DMS153 (cell line): ENCODE results near the gene RBM44.
A peak's percentile ranks its signal among the peaks of the same experiment; 100 is the strongest.
"Not testable (repeated sequence)": the region's sequence is repeated elsewhere in the genome, so short reads cannot be mapped to it uniquely, and the experiment has no call there.

Experiments used
- DNase-seq: peaks from one replicate; lab custom pipeline; 2025; lab: John Stamatoyannopoulos, UW

Gene RBM44

GRCh38 chr2:237848940-237849339 lies 50.4 kb downstream of the RBM44 start:
- not testable (repeated sequence) for DNase-seq

GRCh38 chr2:237854295-237854694 lies 55.7 kb downstream of the RBM44 start:
- no peak for DNase-seq

- no peak for DNase-seq
Observed at GRCh38 chr2:237857791-237858190, 59.2 kb downstream of the RBM44 start.

- peak; percentile 65 for DNase-seq
Observed at GRCh38 chr2:237858294-237859081, 59.9 kb downstream of the RBM44 start.

- no peak for DNase-seq
Observed at GRCh38 chr2:237859082-237859433, 60.5 kb downstream of the RBM44 start.

GRCh38 chr2:237859533-237860272 lies 61.1 kb downstream of the RBM44 start, which contains the start of gene RAMP1:
Gene RAMP1 (plus strand): TSS chr2:237859623. CDS start chr2:237859676, 53 bp downstream.
- DNase-seq = no peak

- no peak for DNase-seq
Observed at GRCh38 chr2:237860273-237860935, 61.8 kb downstream of the RBM44 start.

- no peak for DNase-seq
Observed at GRCh38 chr2:237861875-237862527, 63.4 kb downstream of the RBM44 start.

- no peak for DNase-seq
Observed at GRCh38 chr2:237862528-237862895, 63.9 kb downstream of the RBM44 start.

- DNase-seq = no peak
Observed at GRCh38 chr2:237863102-237863511, 64.5 kb downstream of the RBM44 start.

GRCh38 chr2:237863689-237864443 lies 65.3 kb downstream of the RBM44 start:
- no peak for DNase-seq

GRCh38 chr2:237864444-237864931 lies 65.9 kb downstream of the RBM44 start:
- no peak for DNase-seq

- DNase-seq = no peak
Observed at GRCh38 chr2:237864940-237865622, 66.5 kb downstream of the RBM44 start.

GRCh38 chr2:237865623-237866041 lies 67.1 kb downstream of the RBM44 start:
- no peak for DNase-seq

GRCh38 chr2:237866101-237866621 lies 67.6 kb downstream of the RBM44 start:
- DNase-seq = no peak

- no peak for DNase-seq
Observed at GRCh38 chr2:237867465-237867864, 68.9 kb downstream of the RBM44 start.

GRCh38 chr2:237868074-237868473 lies 69.5 kb downstream of the RBM44 start:
- not testable (repeated sequence) for DNase-seq

GRCh38 chr2:237868631-237869342 lies 70.2 kb downstream of the RBM44 start:
- DNase-seq = no peak

- DNase-seq = no peak
Observed at GRCh38 chr2:237869343-237870102, 70.9 kb downstream of the RBM44 start.
